GM08714 (cell line): ENCODE measurements around the gene LRRC7.

ENCODE experiments used
- H3K4me3 ChIP-seq: fragments of 200-500 bp; sonication (Bioruptor generic); 2 replicates; pipeline ENCODE4 v1.5.1; 2014; ENCODE audit warnings: mild to moderate bottlenecking, low read length, inconsistent platforms
- ZNF274 ChIP-seq: IDR thresholded peaks from 2 replicates; pipeline ENCODE4 v1.6.1; 2012; ENCODE audit warnings: mild to moderate bottlenecking, low read depth, low read length

Gene LRRC7

DNA sequence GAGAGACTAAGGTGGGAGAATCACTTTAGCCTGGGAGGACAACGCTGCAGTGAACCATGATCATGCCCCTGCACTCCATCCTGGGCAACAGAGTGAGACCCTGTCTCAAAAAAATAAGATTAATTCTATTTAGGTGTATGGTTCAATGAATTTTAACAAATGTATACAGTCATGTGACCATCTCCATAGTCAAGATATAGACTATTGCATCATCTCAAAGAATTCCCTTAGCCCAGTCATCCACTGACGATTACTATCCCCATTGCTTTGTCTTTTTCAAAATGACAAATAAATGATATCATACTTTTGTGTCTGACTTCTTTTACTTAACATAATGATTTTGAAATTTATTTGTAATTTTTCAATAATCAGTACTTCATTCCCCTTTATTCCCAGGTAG is 260.0 kb downstream of the LRRC7 start:
- H3K4me3 ChIP-seq, result no peak overlapping the region
- no peak for TF ChIP-seq ZNF274

DNA sequence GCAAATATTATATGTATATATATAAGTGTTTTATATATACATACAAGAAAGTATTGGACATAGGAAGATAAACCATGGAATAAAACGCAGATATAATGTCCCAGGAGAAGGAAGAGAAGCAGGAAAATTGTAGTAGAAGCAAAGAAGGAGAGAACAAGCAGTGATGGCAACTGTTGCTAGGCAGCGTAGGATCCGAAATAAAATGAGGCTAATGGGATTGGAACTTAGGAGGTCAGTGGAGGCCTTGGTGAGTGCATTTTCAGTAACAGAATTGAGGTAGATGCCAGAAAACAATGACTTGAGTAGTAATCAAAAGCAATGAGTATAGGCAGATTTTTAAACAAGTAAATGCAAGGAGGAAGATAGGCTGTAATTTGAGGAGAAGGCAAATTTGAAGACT is 265.8 kb downstream of the LRRC7 start:
- H3K4me3 ChIP-seq, result no peak overlapping the region
- TF ChIP-seq ZNF274, result no peak

DNA sequence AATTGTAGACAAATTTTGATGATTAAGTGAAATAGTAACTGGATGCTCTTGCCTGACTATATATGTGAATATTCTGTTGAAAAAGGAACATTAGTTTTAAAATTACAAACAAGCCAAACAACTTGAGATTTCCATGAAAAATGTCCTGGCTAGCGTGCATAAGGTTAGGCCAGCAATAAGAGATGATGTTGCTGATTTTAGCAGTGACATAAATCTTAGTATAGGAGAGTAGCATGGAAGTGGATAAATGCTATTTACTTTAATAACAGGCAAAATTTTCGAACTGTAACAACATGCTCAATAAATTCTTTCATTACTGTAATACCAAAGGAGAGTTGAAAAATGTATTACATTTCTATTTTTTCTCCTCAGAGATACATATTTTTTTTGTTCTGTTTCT is 266.6 kb downstream of the LRRC7 start:
- H3K4me3 ChIP-seq, result no peak overlapping the region
- TF ChIP-seq ZNF274, result no peak

DNA sequence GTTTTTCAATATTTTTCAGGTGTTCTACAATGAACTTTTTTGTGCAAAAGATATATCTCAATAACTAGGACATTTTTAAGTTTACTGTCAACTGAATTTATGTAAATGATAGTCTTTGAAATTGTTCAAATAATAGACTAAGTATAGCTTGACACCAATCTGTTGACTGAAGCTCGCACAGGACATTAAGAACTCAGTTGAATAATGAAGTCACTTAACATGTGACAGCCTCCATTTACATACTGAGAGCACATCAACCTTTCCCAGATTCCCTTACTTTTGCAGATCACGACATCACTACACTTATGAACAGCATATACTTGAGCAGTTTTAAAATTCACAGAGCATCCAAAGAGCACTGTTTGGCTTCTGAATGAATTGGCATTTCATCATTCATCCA is 268.2 kb downstream of the LRRC7 start:
- no peak for TF ChIP-seq ZNF274
- H3K4me3 ChIP-seq, result no peak overlapping the region

DNA sequence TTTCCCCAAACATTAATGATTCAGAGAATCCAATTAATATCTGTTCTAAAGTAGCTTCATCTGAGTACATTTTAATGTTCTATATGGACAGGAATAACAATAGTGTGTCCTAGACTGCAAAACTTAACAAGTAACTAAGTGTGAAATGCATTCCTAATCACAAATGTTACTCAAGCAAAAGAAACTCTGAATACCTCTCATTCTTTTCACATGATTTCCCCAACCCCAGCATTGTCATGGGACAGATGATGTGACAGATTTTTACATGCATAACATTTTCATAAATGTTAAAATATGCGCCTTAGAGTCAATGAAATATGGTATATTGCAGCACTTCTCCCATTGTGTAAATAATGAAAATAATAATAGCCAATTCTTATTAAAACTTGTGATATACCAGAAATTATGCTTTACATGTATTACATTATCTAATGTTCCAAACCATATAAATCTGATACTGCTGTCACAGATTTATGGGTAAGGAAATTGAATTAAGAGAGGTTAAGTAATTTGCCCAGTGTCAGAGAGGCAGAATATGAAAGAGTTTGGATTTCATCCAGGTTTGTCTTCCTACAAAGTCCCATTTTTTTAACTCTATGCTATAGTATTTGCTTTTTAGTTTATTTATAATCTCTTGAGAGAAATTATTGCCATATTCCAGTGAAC is 269.4 kb downstream of the LRRC7 start:
- TF ChIP-seq ZNF274, result no peak
- no peak overlapping the region for H3K4me3 ChIP-seq

DNA sequence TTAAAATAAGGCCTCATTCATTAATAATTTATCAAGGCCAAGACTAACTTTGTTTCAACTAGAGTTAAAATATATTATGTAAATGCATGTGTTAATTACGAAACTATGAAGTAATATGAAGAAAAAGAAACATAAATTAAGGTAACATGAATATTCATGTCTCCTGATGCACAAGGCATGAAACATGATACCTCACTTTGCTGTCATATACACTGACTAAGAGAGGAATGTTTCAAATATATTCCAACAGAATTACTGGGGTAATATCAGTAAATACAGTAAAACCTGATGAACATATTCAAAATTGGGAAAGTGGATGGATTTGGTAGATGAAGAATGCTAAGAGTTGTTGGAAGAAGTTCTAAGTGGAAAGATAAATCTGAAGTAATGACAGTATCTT is 274.6 kb downstream of the LRRC7 start:
- no peak for TF ChIP-seq ZNF274
- H3K4me3 ChIP-seq, result no peak overlapping the region

DNA sequence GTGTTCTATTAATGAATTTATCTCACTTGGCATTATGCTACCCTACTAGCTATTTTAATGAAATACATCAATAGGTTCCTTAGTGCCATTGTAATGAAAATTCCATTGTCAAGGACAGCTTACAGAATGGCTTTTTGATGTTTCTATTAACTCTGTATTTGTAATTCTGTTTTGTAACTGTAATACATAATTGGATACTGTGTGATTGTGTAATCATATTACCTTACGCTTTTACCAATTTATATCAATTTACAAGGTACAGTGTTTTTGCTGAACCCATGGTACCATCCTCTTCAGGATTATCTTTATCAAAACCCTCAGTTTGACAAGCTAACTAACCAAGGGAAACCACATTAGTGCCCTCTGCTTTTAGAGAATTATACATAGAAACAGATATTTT is 277.9 kb downstream of the LRRC7 start:
- H3K4me3 ChIP-seq, result no peak overlapping the region
- TF ChIP-seq ZNF274, result no peak

DNA sequence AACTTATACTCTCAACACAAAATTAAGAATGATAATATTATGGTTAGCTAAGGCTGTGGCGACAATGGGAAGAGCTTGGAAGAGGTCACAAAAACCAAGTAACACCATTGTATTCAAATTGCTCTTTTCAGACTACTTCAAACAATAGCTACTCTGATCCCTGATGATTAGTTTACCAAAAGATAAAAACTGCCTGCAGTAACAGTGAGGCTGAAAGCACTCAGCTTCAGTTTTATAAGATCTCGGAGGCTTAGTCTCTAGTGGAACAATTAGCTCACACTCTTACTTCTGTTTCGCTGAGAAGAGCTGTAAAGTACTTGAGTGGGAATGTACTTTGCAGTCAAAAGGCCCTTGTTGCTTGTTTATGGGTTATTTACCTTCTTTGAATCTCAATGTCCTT is 278.5 kb downstream of the LRRC7 start:
- no peak for TF ChIP-seq ZNF274
- H3K4me3 ChIP-seq, result no peak overlapping the region

DNA sequence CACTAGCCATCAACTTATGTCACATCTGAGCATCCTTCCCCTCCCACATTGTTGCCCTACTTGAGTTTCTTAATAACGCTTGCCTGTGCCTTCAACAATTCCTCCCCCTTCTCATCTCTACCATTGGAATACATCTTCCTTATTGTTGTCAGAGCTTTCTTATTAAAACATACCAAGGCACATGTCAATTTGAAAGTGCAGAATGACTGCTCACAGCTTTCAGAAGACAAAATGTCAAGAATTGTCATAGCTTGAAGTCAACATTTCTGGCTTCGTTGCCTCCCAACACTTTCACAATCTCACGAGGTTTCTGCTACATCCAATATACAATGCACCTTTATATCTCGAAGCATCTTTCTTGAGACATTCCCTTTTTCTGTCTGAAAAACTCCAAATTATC is 279.9 kb downstream of the LRRC7 start:
- H3K4me3 ChIP-seq, result no peak overlapping the region
- no peak for TF ChIP-seq ZNF274

DNA sequence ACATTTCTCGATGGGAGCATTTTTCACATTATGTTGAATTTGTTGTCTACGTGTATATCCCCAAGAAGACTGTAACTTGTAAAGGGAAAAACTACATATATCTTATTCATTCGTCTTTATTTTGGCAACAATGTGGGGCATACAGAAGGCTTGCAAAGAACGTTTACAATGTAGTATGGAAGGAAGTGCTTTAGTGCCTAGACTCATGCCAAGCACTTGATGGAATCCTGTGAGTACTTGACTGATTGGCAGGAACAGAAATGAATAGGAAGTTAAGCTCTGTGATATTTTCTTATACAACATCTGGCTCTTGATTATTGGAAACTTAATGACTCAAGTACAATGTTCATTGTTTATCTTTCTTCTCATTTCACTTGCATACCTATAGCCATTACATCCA is 284.4 kb downstream of the LRRC7 start:
- H3K4me3 ChIP-seq, result no peak overlapping the region
- no peak for TF ChIP-seq ZNF274

DNA sequence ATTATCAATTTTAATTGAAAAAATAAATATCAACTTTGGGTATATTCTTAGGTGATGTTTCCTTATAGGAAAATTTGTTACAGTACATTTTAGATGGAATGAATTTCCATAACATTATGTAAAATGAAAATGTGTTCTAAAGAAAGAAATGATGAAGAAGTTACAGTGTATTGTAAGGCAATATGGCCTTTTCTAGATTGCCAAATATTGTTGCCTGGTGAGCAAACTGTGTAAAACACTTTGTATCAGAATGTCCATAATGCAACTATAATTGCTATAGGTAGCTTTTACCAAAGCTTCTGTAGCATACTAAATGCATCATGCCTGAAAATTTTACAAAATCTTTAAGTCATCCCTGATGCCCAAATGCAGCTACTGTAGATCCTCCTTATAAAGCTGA is 285.0 kb downstream of the LRRC7 start:
- no peak for TF ChIP-seq ZNF274
- H3K4me3 ChIP-seq, result no peak overlapping the region

DNA sequence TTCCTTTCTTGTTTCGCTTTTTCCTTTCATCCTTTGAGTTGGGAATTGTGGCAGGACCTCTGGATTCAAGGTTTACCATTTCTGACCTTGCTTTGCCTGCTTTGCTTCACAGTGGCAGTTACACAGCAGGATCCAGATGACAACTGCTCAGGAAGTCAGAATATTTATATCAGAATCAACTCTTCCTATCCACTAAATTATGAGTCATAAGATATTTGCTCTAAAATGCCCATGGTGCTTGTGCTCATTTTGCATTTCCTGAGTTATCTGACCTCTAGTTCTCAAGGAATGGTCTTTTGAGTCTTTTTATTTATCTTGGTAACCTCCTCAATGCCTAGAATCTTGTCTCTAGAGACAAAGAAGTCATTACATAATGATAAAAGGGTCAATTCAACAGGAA is 290.8 kb downstream of the LRRC7 start:
- H3K4me3 ChIP-seq, result no peak overlapping the region
- no peak for TF ChIP-seq ZNF274

DNA sequence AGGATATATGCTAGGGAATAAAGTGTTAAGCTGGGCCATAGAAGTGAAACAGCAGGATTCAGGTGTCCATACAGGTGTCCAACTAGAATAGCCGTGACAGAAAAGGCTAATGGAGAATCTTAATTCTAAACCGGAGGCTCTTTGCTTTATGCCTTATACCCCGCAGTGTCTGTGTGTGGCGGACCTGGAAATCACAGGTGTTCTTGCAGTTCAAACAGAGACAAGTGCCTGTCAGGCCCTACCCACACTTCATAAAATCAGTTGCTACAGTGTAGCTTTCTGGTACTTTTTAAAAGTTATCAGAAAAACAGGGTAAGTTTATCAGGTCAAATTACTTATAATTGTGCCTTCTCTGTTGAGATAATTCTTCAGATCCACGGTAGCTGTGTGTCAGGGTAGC is 293.9 kb downstream of the LRRC7 start:
- H3K4me3 ChIP-seq, result no peak overlapping the region
- no peak for TF ChIP-seq ZNF274

DNA sequence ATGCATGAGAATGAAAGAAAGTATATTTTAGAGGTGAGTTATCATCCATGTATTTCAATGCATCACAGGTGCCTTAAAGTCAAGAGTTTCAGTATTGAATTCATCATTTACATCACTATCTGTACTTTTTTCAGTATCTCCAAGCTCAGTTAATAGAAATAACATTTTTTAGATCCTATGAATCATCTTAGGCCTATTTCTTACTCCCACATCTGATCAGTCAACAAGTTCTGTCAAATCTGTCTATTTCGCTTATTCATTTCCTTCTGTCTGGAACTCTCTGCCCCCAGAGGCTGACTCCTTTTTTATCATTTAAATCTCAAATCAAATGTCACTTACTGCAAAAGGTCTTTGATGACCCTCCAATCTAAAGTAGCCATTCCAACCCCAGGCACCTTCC is 295.2 kb downstream of the LRRC7 start:
- no peak overlapping the region for H3K4me3 ChIP-seq
- no peak for TF ChIP-seq ZNF274

DNA sequence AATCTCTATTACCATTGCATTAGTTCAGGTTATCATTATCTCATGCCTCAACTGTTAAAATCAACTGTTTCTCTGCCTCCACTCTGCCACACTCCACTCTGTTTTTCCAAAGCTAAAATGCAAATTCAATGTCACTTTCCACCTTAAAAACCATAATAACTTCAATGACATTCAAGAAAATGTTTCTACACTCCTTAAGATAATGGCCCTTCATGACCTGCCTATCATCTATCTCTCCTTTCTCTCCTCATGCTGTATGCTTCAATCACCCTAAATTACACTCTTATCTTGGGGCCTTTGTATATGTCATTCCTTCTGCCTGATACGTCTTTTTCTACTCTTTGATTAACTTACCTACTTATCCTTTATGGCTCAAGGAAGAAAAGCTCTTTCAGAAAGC is 296.0 kb downstream of the LRRC7 start:
- no peak overlapping the region for H3K4me3 ChIP-seq
- no peak for TF ChIP-seq ZNF274

DNA sequence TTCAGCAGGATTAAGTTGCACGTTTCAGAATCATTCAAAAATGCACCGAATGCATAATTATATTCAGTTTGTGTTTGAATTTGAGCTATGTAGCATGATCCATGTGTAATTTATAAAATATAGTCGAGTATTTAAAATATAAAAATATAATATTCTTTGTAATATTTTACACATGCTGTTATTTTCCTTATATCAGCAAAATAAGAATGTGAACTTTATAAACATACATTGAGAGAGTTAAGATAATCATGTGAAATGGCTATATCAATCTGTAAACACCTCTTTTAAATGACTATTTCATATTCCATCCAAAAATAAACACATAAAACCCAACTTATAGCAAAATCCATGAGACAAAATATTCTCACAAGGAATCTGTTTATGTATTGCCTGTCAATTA is 303.7 kb downstream of the LRRC7 start:
- no peak for TF ChIP-seq ZNF274
- no peak overlapping the region for H3K4me3 ChIP-seq
